Liver (tissue), 9 donors: Measurements from ENCODE around the gene ANO10. TPM values are rescaled to one million over a fixed set of nuclear protein-coding genes. Genes with fewer than 3 reads are reported as not detected.
"Not testable (repeated sequence)": the region's sequence is repeated elsewhere in the genome, so short reads cannot be mapped to it uniquely, and the experiment has no call there.

ENCODE experiments used
- DNase-seq: peaks from one replicate; pipeline ENCODE4 v3.0.0-alpha.2; 2017; ENCODE audit warnings: low spot score
- H3K27ac ChIP-seq, 2 donors: one replicate each; pipeline ENCODE4 v1.7.0; 2013; ENCODE audit warnings: inconsistent platforms in 2 of 2, low read length in 2 of 2, control low read depth in 1 of 2, low read depth in 1 of 2, mild to moderate bottlenecking in 1 of 2
- H3K27me3 ChIP-seq, 4 donors: one replicate each; pipeline versions ENCODE4 v1.6.1 to v1.7.0; 2013; ENCODE audit warnings: low read length in 3 of 4, inconsistent platforms in 1 of 4, mild to moderate bottlenecking in 1 of 4, moderate library complexity in 1 of 4; ENCODE audit not compliant: control insufficient read depth in 4 of 4, insufficient read depth in 4 of 4
- H3K36me3 ChIP-seq, 4 donors: one replicate each; pipeline versions ENCODE4 v1.6.1 to v1.7.0; 2013; ENCODE audit warnings: low read length in 3 of 4, mild to moderate bottlenecking in 3 of 4, low read depth in 1 of 4, moderate library complexity in 1 of 4; ENCODE audit not compliant: control insufficient read depth in 4 of 4, insufficient read depth in 3 of 4
- H3K4me1 ChIP-seq, 4 donors: one replicate each; pipeline versions ENCODE4 v1.6.1 to v1.7.0; 2013; ENCODE audit warnings: low read length in 3 of 4, mild to moderate bottlenecking in 3 of 4, moderate library complexity in 1 of 4; ENCODE audit not compliant: control insufficient read depth in 4 of 4, insufficient read depth in 4 of 4
- H3K4me3 ChIP-seq, 3 donors: one replicate each; pipeline versions ENCODE4 v1.6.1 to v1.7.0; 2013; ENCODE audit warnings: low read length in 3 of 3, control low read depth in 1 of 3, low read depth in 1 of 3, mild to moderate bottlenecking in 1 of 3
- H3K9ac ChIP-seq, 2 donors: one replicate each; pipeline ENCODE4 v1.7.0; 2013; ENCODE audit warnings: low read length in 2 of 2, mild to moderate bottlenecking in 2 of 2, moderate library complexity in 2 of 2, control low read depth in 1 of 2, low read depth in 1 of 2
- H3K9me3 ChIP-seq, 4 donors: one replicate each; pipeline versions ENCODE4 v1.6.1 to v1.7.0; 2013; ENCODE audit warnings: low read length in 3 of 4; ENCODE audit not compliant: control insufficient read depth in 4 of 4
- EGR1 ChIP-seq, 2 donors: IDR thresholded peaks; 2 replicates each; pipeline ENCODE4 v1.6.1; 2016 to 2018; ENCODE audit warnings: antibody characterized with exemption in 2 of 2, low read depth in 2 of 2
- FOXA2 ChIP-seq: IDR thresholded peaks from 2 replicates; pipeline ENCODE4 v1.6.1; 2016; ENCODE audit warnings: antibody characterized with exemption
- GABPA ChIP-seq, 2 donors: IDR thresholded peaks in 1 of 2; conservative IDR thresholded peaks in 1 of 2; 2 replicates each; pipeline ENCODE4 v1.6.1; 2016; ENCODE audit warnings: antibody characterized with exemption in 2 of 2, mild to moderate bottlenecking in 1 of 2, moderate library complexity in 1 of 2
- HNF4A ChIP-seq, 2 donors: conservative IDR thresholded peaks; 2 replicates each; pipeline ENCODE4 v1.6.1; 2016; ENCODE audit warnings: antibody characterized with exemption in 2 of 2, mild to moderate bottlenecking in 2 of 2
- JUND ChIP-seq, 2 donors: IDR thresholded peaks; 2 replicates each; pipeline ENCODE4 v1.6.1; 2016; ENCODE audit warnings: antibody characterized with exemption in 2 of 2
- NR2F2 ChIP-seq: IDR thresholded peaks from 2 replicates; pipeline ENCODE4 v1.6.1; 2016; ENCODE audit warnings: antibody characterized with exemption
- RAD21 ChIP-seq, 2 donors: IDR thresholded peaks; 2 replicates each; pipeline ENCODE4 v1.6.1; 2016; ENCODE audit warnings: antibody characterized with exemption in 2 of 2, mild to moderate bottlenecking in 2 of 2
- RXRA ChIP-seq, 2 donors: IDR thresholded peaks; 2 replicates each; pipeline ENCODE4 v1.6.1; 2017 to 2018; ENCODE audit warnings: antibody characterized with exemption in 2 of 2, mild to moderate bottlenecking in 1 of 2
- SP1 ChIP-seq: IDR thresholded peaks from 2 replicates; pipeline ENCODE4 v1.6.1; 2018; ENCODE audit warnings: antibody characterized with exemption, mild to moderate bottlenecking
- WGBS: extraction: QIAGEN DNeasy Blood & Tissue Kit; methylation state at CpG from one replicate; pipeline ENCODE4 v1.1.7; 2013; 5-methylcytosine and 5-hydroxymethylcytosine counted together
- polyA plus RNA-seq, 2 donors: library from polyadenylated mRNA; stranded (reverse) in 1 of 2; unstranded in 1 of 2; fragments of 200-250 nt in 1 of 2; fragments of >200 nt in 1 of 2; fragmentation: Nextera tagmentation in 1 of 2; extraction: Ambion mirVana in 1 of 2; gene quantifications; one replicate each; pipeline versions ENCODE4 v1.2.1 to v1.2.3, GENCODE V29; 2013 to 2015
- total RNA-seq, 2 donors: library from RNA; depleted of rRNA; stranded (reverse); fragments of >200 nt; gene quantifications; one replicate each; pipeline ENCODE4 v1.2.3, GENCODE V29; 2014
- TF ChIP-seq, protein P1 (sequence below): IDR thresholded peaks from 2 replicates; pipeline ENCODE4 v1.6.1; 2016; ENCODE audit warnings: antibody characterized with exemption
- TF ChIP-seq, protein P2 (sequence below): IDR thresholded peaks from 2 replicates; pipeline ENCODE4 v1.6.1; 2016; ENCODE audit warnings: antibody characterized with exemption
- donor health status: healthy.
- donor health status: healthy.
- donor health status: healthy.
- donor health status: healthy.
- donor health status: healthy.

The ANO10 gene
- total and polyA plus RNA-seq, 4 donors: 5.6 to 8.7 (median 6.8) TPM

DNA sequence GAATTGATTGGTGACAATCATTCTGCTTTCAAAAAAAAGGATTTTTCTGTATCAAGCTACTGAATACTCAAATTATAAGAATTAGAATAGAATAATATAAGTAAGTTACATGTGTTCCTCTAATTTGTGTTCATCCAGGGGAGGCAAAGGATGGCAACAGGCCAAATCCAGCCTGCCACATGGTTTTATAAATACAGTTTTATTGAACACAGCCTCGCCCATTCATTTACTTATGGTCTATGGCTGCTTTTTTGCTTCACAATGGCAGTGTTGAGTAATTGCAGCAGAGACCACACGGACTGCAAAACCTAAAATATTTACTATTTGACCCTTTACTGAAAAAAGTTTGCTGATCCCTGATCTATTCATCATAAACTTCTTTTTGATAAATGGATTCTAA is 21.9 kb downstream of the ANO10 start:
- not testable (repeated sequence) for H3K27ac ChIP-seq, H3K4me3 ChIP-seq, H3K36me3 ChIP-seq, DNase-seq, H3K9ac ChIP-seq, H3K27me3 ChIP-seq, H3K9me3 ChIP-seq, H3K4me1 ChIP-seq
- WGBS: 87% methylated on average over 2 of the region's 2 CpGs

DNA sequence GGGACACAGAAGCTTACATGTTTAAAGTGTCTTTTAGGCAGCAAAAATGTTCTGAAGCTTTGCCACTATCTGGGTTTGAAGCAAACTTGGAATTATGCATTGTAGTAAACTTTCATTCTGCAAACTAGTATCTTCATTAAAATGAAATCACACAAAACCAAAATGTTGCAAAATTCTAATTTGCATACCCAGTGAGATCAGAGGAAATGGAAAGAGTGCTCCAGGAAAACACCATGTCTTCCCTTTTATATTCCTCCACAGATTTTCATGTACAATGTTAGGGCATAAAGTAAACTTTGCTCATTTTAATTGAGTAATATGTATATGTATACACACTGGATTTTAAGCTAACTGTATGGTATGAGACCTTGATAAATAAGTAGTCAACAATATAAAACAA is 23.9 kb downstream of the ANO10 start:
- H3K4me3 ChIP-seq: no peak overlapping the region
- no peak overlapping the region for H3K9ac ChIP-seq
- no peak overlapping the region for H3K27ac ChIP-seq
- no peaks in the 10 kb centered on the region for H3K36me3 ChIP-seq
- no peaks in the 10 kb centered on the region for H3K4me1 ChIP-seq
- TF ChIP-seq, protein P1, sequence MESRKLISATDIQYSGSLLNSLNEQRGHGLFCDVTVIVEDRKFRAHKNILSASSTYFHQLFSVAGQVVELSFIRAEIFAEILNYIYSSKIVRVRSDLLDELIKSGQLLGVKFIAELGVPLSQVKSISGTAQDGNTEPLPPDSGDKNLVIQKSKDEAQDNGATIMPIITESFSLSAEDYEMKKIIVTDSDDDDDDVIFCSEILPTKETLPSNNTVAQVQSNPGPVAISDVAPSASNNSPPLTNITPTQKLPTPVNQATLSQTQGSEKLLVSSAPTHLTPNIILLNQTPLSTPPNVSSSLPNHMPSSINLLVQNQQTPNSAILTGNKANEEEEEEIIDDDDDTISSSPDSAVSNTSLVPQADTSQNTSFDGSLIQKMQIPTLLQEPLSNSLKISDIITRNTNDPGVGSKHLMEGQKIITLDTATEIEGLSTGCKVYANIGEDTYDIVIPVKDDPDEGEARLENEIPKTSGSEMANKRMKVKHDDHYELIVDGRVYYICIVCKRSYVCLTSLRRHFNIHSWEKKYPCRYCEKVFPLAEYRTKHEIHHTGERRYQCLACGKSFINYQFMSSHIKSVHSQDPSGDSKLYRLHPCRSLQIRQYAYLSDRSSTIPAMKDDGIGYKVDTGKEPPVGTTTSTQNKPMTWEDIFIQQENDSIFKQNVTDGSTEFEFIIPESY: no peak
- TF ChIP-seq RAD21 (IDR thresholded peaks at IDR 0.05) (no peak), RXRA (IDR thresholded peaks at IDR 0.05) (no peak), GABPA (IDR thresholded peaks at IDR 0.05 in 1 of 2, conservative IDR thresholded peaks at IDR 0.05 in 1 of 2) (no peak), NR2F2 (no peak), JUND (IDR thresholded peaks at IDR 0.05) (no peak), FOXA2 (no peak), EGR1 (IDR thresholded peaks at IDR 0.05; ENCODE audit: low read depth in 2 of 2) (no peak), HNF4A (conservative IDR thresholded peaks at IDR 0.05) (no peak), SP1 (no peak)
- TF ChIP-seq, protein P2, sequence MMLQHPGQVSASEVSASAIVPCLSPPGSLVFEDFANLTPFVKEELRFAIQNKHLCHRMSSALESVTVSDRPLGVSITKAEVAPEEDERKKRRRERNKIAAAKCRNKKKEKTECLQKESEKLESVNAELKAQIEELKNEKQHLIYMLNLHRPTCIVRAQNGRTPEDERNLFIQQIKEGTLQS: no peak
- DNase-seq: no peak
- H3K9me3 ChIP-seq: no peaks in the 10 kb centered on the region
- H3K27me3 ChIP-seq: no peaks in the 10 kb centered on the region

DNA sequence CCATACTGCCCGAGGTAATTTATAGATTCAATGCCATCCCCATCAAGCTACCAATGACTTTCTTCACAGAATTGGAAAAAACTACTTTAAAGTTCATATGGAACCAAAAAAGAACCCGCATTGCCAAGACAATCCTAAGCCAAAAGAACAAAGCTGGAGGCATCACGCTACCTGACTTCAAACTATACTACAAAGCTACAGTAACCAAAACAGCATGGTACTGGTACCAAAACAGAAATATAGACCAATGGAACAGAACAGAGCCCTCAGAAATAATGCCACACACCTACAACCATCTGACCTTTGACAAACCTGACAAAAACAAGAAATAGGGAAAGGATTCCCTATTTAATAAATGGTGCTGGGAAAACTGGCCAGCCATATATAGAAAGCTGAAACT is 25.6 kb downstream of the ANO10 start:
- not testable (repeated sequence) for H3K27ac ChIP-seq, H3K9ac ChIP-seq, H3K4me1 ChIP-seq, H3K27me3 ChIP-seq, DNase-seq, H3K9me3 ChIP-seq, H3K4me3 ChIP-seq, H3K36me3 ChIP-seq
- WGBS: 96% methylated on average over 3 of the region's 3 CpGs

DNA sequence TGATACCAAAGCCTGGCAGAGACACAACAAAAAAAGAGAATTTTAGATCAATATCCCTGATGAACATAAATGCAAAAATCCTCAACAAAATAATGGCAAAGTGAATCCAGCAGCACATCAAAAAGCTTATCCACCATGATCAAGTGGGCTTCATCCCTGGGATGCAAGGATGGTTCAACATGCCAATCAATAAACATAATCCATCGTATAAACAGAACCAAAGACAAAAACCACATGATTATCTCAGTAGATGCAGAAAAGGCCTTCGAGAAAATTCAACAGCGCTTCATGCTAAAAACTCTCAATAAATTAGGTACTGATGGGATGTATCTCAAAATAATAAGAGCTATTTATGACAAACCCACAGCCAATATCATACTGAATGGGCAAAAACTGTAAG is 26.5 kb downstream of the ANO10 start:
- not testable (repeated sequence) for H3K36me3 ChIP-seq, H3K9ac ChIP-seq, DNase-seq, H3K9me3 ChIP-seq, H3K4me3 ChIP-seq, H3K4me1 ChIP-seq, H3K27me3 ChIP-seq, H3K27ac ChIP-seq
- WGBS: 98% methylated on average over 3 of the region's 3 CpGs

DNA sequence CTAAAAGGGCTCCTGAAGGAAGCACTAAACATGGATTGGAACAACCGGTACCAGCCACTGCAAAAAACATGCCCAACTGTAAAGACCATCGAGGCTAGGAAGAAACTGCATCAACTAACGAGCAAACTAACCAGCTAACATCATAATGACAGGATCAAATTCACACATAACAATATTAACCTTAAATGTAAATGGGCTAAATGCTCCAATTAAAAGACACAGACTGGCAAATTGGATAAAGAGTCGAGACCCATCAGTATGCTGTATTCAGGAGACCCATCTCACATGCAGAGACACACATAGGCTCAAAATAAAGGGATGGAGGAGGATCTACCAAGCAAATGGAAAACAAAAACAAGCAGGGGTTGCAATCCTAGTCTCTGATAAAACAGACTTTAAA is 28.2 kb downstream of the ANO10 start:
- H3K9ac ChIP-seq, H3K27ac ChIP-seq, DNase-seq, H3K4me1 ChIP-seq, H3K36me3 ChIP-seq, H3K27me3 ChIP-seq, H3K4me3 ChIP-seq, H3K9me3 ChIP-seq: not testable (repeated sequence)
- WGBS: 92% methylated on average over 4 of the region's 4 CpGs

DNA sequence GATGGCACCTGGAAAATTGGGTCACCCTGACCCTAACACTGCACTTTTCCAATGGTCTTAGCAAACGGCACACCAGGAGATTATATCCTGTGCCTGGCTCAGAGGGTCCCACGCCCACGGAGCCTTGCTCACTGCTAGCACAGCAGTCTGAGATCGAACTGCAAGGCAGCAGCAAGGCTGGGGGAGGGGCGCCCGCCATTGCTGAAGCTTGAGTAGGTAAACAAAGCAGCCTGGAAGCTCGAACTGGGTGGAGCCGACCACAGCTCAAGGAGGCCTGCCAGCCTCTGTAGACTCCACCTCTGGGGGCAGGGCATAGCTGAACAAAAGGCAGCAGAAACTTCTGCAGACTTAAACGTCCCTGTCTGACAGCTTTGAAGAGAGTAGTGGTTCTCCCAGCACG is 29.9 kb downstream of the ANO10 start:
- not testable (repeated sequence) for H3K9ac ChIP-seq, H3K4me1 ChIP-seq, H3K4me3 ChIP-seq, H3K27me3 ChIP-seq, H3K36me3 ChIP-seq, H3K9me3 ChIP-seq, DNase-seq, H3K27ac ChIP-seq
- 93% methylated on average over 10 of the region's 10 CpGs for WGBS
